Heart left ventricle (tissue), 13 donors: ENCODE data around the gene MON2.

ENCODE experiments used
- POLR2A ChIP-seq, 2 donors: fragments of 450-650 bp; IDR thresholded peaks; one replicate each; pipeline ENCODE4 v1.6.1; 2017; ENCODE audit warnings: antibody characterized with exemption in 2 of 2, mild to moderate bottlenecking in 2 of 2, moderate library complexity in 2 of 2
- TF ChIP-seq, protein P1 (sequence below), 12 donors: fragments of 200-600 bp; sonication (generic) in 4 of 12; IDR thresholded peaks; one replicate each; pipeline versions ENCODE4 v1.5.0 to v1.8.0; 2018 to 2022; ENCODE audit warnings: antibody characterized with exemption in 12 of 12, mild to moderate bottlenecking in 5 of 12
- donor health status: ischemic (EF 13 %, LVEDD 7.1; RV severe dilation, severe dysfunction).
- donor health status: DM: no; HTN: yes; CAD: no.
- donor health status: DM: no; HTN: no; CAD: no.
- donor health status: ischemic (EF 25% LVEDD 6.9; RV normal size, moderate dysfunction).
- donor health status: ischemic (EF 25% LVEDD 5.7; RV mildly dilated, moderate dysfunction).
- donor health status: ischemic (EF 35%, LVEDD 5.7; RV mildly dilated, moderate dysfunction).
- donor health status: nonischemic (EF 11% LVEDD 7.7; RV severe dilation, severe dysfunction).
- donor health status: DM: yes; HTN: yes; CAD: no.
- donor health status: PGD.
- donor health status: ischemic (EF 29% LVEDD 5.4; RV normal size, mild dysfunction).
- donor health status: nonischemic (EF 23%, LVEDD 6.1; RV moderate dilation, normal function).

DNA sequence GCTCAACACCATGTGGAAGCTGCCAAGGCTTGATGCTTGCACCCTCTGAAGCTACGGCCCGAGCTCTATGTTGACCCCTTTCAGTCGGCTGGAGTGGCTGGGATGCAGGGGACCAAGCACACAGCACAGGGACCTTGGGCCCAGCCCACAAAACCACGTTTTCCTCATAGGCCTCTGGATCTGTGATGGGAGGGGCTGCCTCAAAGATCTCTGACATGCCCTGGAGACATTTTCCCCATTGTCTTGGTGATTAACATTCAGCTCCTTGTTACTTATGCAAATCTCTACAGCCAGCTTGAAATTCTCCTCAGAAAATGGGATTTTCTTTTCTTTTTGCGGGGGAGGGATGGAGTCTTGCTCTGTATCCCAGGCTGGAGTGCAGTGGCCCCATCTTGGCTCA lies 46.3 kb downstream of the MON2 start:
- TF ChIP-seq, protein P1, sequence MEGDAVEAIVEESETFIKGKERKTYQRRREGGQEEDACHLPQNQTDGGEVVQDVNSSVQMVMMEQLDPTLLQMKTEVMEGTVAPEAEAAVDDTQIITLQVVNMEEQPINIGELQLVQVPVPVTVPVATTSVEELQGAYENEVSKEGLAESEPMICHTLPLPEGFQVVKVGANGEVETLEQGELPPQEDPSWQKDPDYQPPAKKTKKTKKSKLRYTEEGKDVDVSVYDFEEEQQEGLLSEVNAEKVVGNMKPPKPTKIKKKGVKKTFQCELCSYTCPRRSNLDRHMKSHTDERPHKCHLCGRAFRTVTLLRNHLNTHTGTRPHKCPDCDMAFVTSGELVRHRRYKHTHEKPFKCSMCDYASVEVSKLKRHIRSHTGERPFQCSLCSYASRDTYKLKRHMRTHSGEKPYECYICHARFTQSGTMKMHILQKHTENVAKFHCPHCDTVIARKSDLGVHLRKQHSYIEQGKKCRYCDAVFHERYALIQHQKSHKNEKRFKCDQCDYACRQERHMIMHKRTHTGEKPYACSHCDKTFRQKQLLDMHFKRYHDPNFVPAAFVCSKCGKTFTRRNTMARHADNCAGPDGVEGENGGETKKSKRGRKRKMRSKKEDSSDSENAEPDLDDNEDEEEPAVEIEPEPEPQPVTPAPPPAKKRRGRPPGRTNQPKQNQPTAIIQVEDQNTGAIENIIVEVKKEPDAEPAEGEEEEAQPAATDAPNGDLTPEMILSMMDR (IDR thresholded peaks at IDR 0.05), result no peak
- no peak for TF ChIP-seq POLR2A (IDR thresholded peaks at IDR 0.05)
